Measurements from ENCODE around the gene RBM20. TPM values are rescaled to one million over a fixed set of nuclear protein-coding genes. Genes with fewer than 3 reads are reported as not detected.

RBM20 gene
- total RNA-seq, 1 donor from 2014 or later, result 0.05 TPM

DNA sequence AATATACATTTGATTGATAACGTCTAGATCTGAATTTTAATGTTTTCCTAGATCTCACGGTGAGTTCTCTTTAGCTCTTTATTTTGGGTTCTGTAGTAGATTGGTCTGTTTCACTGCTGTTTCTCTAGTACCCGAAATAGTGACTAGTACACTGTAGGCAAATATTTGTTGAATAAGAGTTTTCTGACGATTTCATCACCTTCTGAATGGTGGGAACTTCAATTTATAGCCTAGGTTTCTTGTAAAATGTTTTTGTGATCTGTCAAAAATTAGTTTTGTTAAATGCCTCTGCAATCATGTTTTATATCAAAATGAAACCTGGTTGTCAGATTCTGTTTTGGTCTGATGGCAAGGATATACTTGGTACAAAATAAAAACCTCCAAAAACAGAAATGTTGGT is 237.8 kb downstream of the RBM20 start:
- H3K36me3 Mint-ChIP-seq (ENCODE audit: low read depth), result peaks cover 51% of the 10 kb centered on the region
- H3K4me1 Mint-ChIP-seq, result peaks cover 31% of the 10 kb centered on the region
- no peak overlapping the region for H3K4me3 Mint-ChIP-seq

DNA sequence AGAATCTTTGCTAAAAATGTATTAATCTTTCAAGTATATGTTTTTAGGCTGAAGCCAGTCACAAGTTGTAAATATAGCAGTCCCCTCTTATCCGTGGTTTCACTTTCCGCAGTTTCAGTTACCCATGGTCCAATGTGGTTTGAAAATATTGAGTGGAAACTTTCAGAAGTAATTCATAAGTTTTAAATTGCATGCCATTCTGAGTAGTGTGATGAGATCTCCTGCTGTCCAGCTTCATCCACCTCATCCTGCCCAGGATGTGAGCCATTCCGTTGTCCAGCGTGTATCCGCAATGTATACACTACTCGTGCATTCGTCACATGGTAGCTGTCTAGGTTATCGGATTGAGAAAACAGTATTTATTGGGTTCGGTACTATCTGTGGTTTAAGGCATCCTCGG is 239.8 kb downstream of the RBM20 start:
- H3K4me1 Mint-ChIP-seq, result peaks cover 28% of the 10 kb centered on the region

More for the DNA sequence above, 237.8 kb downstream of the RBM20 start:
- Mint-ChIP-seq H3K27ac (no peak overlapping the region), H3K27me3 (no peaks in the 10 kb centered on the region), H3K9me3 (no peaks in the 10 kb centered on the region)
- intact Hi-C loops (cut with micrococcal nuclease), result no loop called here
- DNase-seq, result no peak

DNA sequence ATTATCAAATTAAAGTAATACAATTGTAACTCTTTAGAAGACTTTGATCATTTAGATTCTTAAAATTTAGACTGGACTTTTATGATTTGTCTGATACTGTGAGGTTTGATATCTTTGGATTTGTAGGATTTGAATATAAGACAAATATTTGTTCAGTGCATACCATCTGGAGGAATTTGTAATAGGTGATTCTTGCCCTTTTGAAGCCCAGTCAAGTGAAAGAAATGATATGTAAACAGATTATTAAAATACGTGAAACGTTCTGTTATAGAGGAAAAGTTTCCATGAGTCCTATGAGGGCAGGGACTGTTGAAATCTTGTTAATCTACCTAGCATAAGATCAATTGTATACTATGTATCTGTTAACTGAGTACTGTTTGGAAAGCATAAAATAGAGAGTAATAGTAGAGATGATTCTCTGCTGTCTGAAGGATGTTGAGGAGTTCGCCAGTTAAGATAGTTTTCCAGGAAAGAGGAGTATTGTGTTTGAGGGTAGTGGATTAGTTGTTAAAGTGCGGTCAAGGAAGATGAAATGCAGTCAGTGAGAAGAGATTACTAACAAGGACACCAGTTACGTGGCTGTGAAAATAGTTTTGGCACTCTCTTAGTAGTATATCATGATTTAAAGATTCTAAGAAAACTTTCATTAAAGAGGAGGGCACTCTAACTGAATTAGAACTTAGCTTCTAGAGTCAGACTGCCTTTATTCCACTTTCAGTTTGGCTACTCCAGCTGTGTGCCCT is 242.0 kb downstream of the RBM20 start:
- Mint-ChIP-seq H3K4me1 (peaks cover 19% of the 10 kb centered on the region), H3K4me3 (no peak overlapping the region), H3K27ac (no peak overlapping the region), H3K27me3 (no peaks in the 10 kb centered on the region), H3K9me3 (no peaks in the 10 kb centered on the region), H3K36me3 (ENCODE audit: low read depth) (peaks cover 55% of the 10 kb centered on the region)
- intact Hi-C loops (cut with micrococcal nuclease), result no loop called here
- no peak for DNase-seq

More for the DNA sequence above, 239.8 kb downstream of the RBM20 start:
- Mint-ChIP-seq H3K27ac (peak overlapping the region; percentile 60), H3K4me3 (peak overlapping the region; percentile 70), H3K9me3 (no peaks in the 10 kb centered on the region), H3K27me3 (no peaks in the 10 kb centered on the region), H3K36me3 (ENCODE audit: low read depth) (peaks cover 51% of the 10 kb centered on the region)
- intact Hi-C loops (cut with micrococcal nuclease), result no loop called here
- DNase-seq, result no peak

DNA sequence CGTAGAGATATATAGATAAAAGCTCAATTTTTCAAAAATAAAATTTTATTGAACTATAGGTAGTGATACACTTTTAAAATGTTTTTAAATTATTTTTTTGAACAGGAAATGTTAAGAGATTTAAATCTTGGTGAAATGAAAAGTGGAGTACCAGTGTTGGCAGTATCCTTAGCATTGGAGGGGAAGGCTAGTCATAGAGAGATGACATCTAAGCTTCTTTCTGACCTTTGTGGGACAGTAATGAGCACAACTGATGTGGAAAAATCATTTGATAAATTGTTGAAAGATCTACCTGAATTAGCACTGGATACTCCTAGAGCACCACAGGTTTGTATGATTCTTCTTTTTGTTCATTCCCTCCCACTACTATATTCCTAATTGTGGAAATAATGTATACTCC is 243.4 kb downstream of the RBM20 start:
- Mint-ChIP-seq H3K4me3 (no peak overlapping the region), H3K4me1 (peaks cover 18% of the 10 kb centered on the region), H3K27me3 (no peaks in the 10 kb centered on the region), H3K36me3 (ENCODE audit: low read depth) (peaks cover 49% of the 10 kb centered on the region), H3K9me3 (no peaks in the 10 kb centered on the region), H3K27ac (no peak overlapping the region)
- DNase-seq, result no peak
- intact Hi-C loops (cut with micrococcal nuclease), result no loop called here

Other genes with a start within 250 kb of the RBM20 start
- gene DUSP5, start 146.4 kb upstream of the RBM20 start, total RNA-seq, result 76.0 and 79.9 TPM in 2 replicates
- 82.2 and 87.3 TPM in 2 replicates for gene SMC3, start 76.6 kb upstream of the RBM20 start, total RNA-seq
- 45.2 and 53.6 TPM in 2 replicates for gene PDCD4, start 227.6 kb downstream of the RBM20 start, total RNA-seq

Measured in activated CD4-positive, alpha-beta T cell treated with anti-CD3 and anti-CD28 coated beads, Interleukin-2, amount 10 ng/mL, durations not matched to agents 24 days and 14 days (primary cell).